HG03457 (cell line): ENCODE results near the gene GULP1.

Experiments used
- ATAC-seq: cut with Tn5 transposase; IDR thresholded peaks from one replicate; pipeline ENCODE4 v1.9.1; 2021; ENCODE audit warnings: moderate number of reproducible peaks; ENCODE audit not compliant: unreplicated experiment

Gene GULP1

GRCh38 chr2:188414869-188415753 lies 123.4 kb downstream of the GULP1 start:
- ATAC-seq: no peak

- no peak for ATAC-seq
Measured at GRCh38 chr2:188415754-188416083, 124.0 kb downstream of the GULP1 start.

- ATAC-seq: no peak
Measured at GRCh38 chr2:188416367-188416766, 124.7 kb downstream of the GULP1 start.

- no peak for ATAC-seq
Measured at GRCh38 chr2:188422726-188423125, 131.1 kb downstream of the GULP1 start.

- no peak for ATAC-seq
Measured at GRCh38 chr2:188425266-188425665, 133.6 kb downstream of the GULP1 start.

- no peak for ATAC-seq
Measured at GRCh38 chr2:188426121-188426520, 134.4 kb downstream of the GULP1 start.

- no peak for ATAC-seq
Measured at GRCh38 chr2:188430705-188431104, 139.0 kb downstream of the GULP1 start.

- no peak for ATAC-seq
Measured at GRCh38 chr2:188434018-188434417, 142.3 kb downstream of the GULP1 start.

- no peak for ATAC-seq
Measured at GRCh38 chr2:188435115-188435514, 143.4 kb downstream of the GULP1 start.

GRCh38 chr2:188437537-188437936 lies 145.9 kb downstream of the GULP1 start:
- no peak for ATAC-seq

- no peak for ATAC-seq
Measured at GRCh38 chr2:188439986-188440385, 148.3 kb downstream of the GULP1 start.

- no peak for ATAC-seq
Measured at GRCh38 chr2:188440849-188441248, 149.2 kb downstream of the GULP1 start.

- ATAC-seq: no peak
Measured at GRCh38 chr2:188441288-188441947, 149.7 kb downstream of the GULP1 start.

- ATAC-seq: no peak
Measured at GRCh38 chr2:188443207-188443606, 151.5 kb downstream of the GULP1 start.

- ATAC-seq: no peak
Measured at GRCh38 chr2:188444106-188444835, 152.6 kb downstream of the GULP1 start.

- ATAC-seq: no peak
Measured at GRCh38 chr2:188449561-188449960, 157.9 kb downstream of the GULP1 start.

- ATAC-seq: no peak
Measured at GRCh38 chr2:188449971-188450370, 158.3 kb downstream of the GULP1 start.

- no peak for ATAC-seq
Measured at GRCh38 chr2:188450732-188451483, 159.2 kb downstream of the GULP1 start.

- no peak for ATAC-seq
Measured at GRCh38 chr2:188452084-188452483, 160.4 kb downstream of the GULP1 start.

- ATAC-seq: no peak
Measured at GRCh38 chr2:188456114-188456909, 164.6 kb downstream of the GULP1 start.
